ENCODE results near the gene SRP68. TPM values are rescaled to one million over a fixed set of nuclear protein-coding genes. Genes with fewer than 3 reads are reported as not detected.

The SRP68 gene
- total and polyA plus RNA-seq, 2 of the 8 experiments (the other 6 are each of a cell fraction or from before 2014, with no cell fraction given): 57.7 to 83.5 TPM

GRCh38 chr17:76083536-76084182 lies 11.3 kb upstream of the SRP68 start:
- no peak overlapping the region for H2BK20ac ChIP-seq (ENCODE audit: low read length)
- ChIA-PET POLR2A (ENCODE audit: partially characterized antibody) (no interaction called here), CTCF (ENCODE audit: partially characterized antibody) (interaction anchor here (0.6 to 1.1 kb wide), 4 partner anchors 8 to 69 kb away, joined by 3 to 6 read pairs (median 4); no protein-coding TSS in a partner anchor)
- 93% methylated on average over 15 of the region's 15 CpGs; no CpG with 5 or more reads in 1 of the 2 experiments for WGBS, 2 experiments (ENCODE audit: extremely low coverage in 1 of 2, insufficient coverage in 1 of 2, insufficient read length in 1 of 2, insufficient replicate concordance in 2 of 2, low coverage in 1 of 2, low lambda C conversion rate in 2 of 2, missing lambda C conversion rate in 1 of 2)
- H3K14ac ChIP-seq (ENCODE audit: insufficient read length): no peak overlapping the region
- H2BK5ac ChIP-seq (ENCODE audit: low read depth, low read length): no peak overlapping the region
- no peak overlapping the region for H2BK15ac ChIP-seq (ENCODE audit: low read length)
- no peak overlapping the region for H4K5ac ChIP-seq (ENCODE audit: insufficient read length, low read depth, low read length)
- peaks cover 6% of the 10 kb centered on the region; the same call in 1 of the 2 replicates for H3K23me2 ChIP-seq (ENCODE audit: low read depth, low read length)
- DNase-seq (ENCODE audit: low read depth in 1 of 2, low spot score in 2 of 2): no peak
- no peak overlapping the region for H3K27ac ChIP-seq (ENCODE audit: low read depth, low read length)
- H4K91ac ChIP-seq (replicated peaks; ENCODE audit: insufficient read length, low read length): no peak overlapping the region
- H3K18ac ChIP-seq (ENCODE audit: extremely low read depth, low read length): no peak overlapping the region
- no peak overlapping the region for H3K4me3 ChIP-seq (ENCODE audit: extremely low read depth in 1 of 4, insufficient read depth in 2 of 4, low read depth in 3 of 4, low read length in 4 of 4)
- no peak overlapping the region for H2AFZ ChIP-seq (ENCODE audit: low read length)
- H3K79me2 ChIP-seq (ENCODE audit: control insufficient read depth in 1 of 2, insufficient read depth in 2 of 2, low read length in 2 of 2): no peaks in the 10 kb centered on the region
- peaks cover 3 to 7% of the 10 kb centered on the region in 2 experiments for H4K20me1 ChIP-seq (replicated peaks in 1 of 2; ENCODE audit: control insufficient read depth in 1 of 2, insufficient read depth in 2 of 2, low read length in 2 of 2)
- H3K9ac ChIP-seq (replicated peaks in 1 of 4; ENCODE audit: extremely low read depth in 1 of 4, low read depth in 3 of 4, low read length in 3 of 4): no peak overlapping the region
- H3K4me2 ChIP-seq (ENCODE audit: insufficient read depth in 1 of 2, low read depth in 2 of 2, low read length in 2 of 2): no peak overlapping the region
- H3K36me3 ChIP-seq (ENCODE audit: control insufficient read depth in 2 of 4, insufficient read depth in 4 of 4, low read length in 3 of 4): peaks cover 14 to 41% (median 37%) of the 10 kb centered on the region in 4 experiments
- H3K23ac ChIP-seq (ENCODE audit: insufficient read length): no peak overlapping the region
- H4K8ac ChIP-seq (ENCODE audit: extremely low read depth, insufficient read depth, low read length): no peak overlapping the region
- peaks cover 0 to 26% (median 16%) of the 10 kb centered on the region in 4 experiments; a peak in 6 of 7 replicates for H3K4me1 ChIP-seq (replicated peaks in 1 of 4; ENCODE audit: control insufficient read depth in 3 of 4, insufficient read depth in 4 of 4, low read length in 3 of 4)
- no peak for FAIRE-seq
- no peak overlapping the region for H2BK12ac ChIP-seq (ENCODE audit: low read depth, low read length)
- no peak overlapping the region for H2BK120ac ChIP-seq (replicated peaks; ENCODE audit: low read depth, low read length)
- H3K79me1 ChIP-seq (ENCODE audit: low read depth, low read length): no peaks in the 10 kb centered on the region
- H3K9me3 ChIP-seq (ENCODE audit: insufficient read depth in 2 of 2, low read depth in 1 of 2, low read length in 1 of 2): no peaks in the 10 kb centered on the region
- no peak overlapping the region for H2AK5ac ChIP-seq (ENCODE audit: low read depth, low read length)
- H3K27me3 ChIP-seq (replicated peaks in 1 of 4; ENCODE audit: control insufficient read depth in 3 of 4, extremely low read depth in 1 of 4, insufficient read depth in 3 of 4, low read length in 3 of 4): peaks cover 4 to 15% (median 12%) of the 10 kb centered on the region in 4 experiments; a peak in 6 of 7 replicates
- H3K56ac ChIP-seq (replicated peaks; ENCODE audit: insufficient read length, low read depth, low read length): no peak overlapping the region
- no peak overlapping the region for H3K4ac ChIP-seq (replicated peaks; ENCODE audit: insufficient read length, low read depth, low read length)
- no peak for TF ChIP-seq EGR1 (IDR thresholded peaks at IDR 0.05; ENCODE audit: borderline replicate concordance, low read depth, low read length)
- no peak for TF ChIP-seq FOSL1 (IDR thresholded peaks at IDR 0.05; ENCODE audit: insufficient read depth, low read depth, low read length)
- TF ChIP-seq TAF1 (IDR thresholded peaks at IDR 0.05; ENCODE audit: low read depth, low read length): no peak
- no peak for TF ChIP-seq RNF2 (IDR thresholded peaks at IDR 0.05; ENCODE audit: borderline replicate concordance, low read depth, low read length, missing control alignments, poor library complexity, severe bottlenecking)
- no peak for TF ChIP-seq KDM4A (IDR thresholded peaks at IDR 0.05; ENCODE audit: low read depth, low read length, severe bottlenecking)
- TF ChIP-seq TCF12 (IDR thresholded peaks at IDR 0.05; ENCODE audit: low read depth, low read length): no peak
- no peak for TF ChIP-seq JUN (IDR thresholded peaks at IDR 0.05; ENCODE audit: low read depth, low read length)
- TF ChIP-seq POU5F1 (IDR thresholded peaks at IDR 0.05; ENCODE audit: low read depth, low read length): no peak
- no peak for TF ChIP-seq RXRA (IDR thresholded peaks at IDR 0.05; ENCODE audit: insufficient read depth, low read depth, low read length)
- no peak for TF ChIP-seq YY1 (IDR thresholded peaks at IDR 0.05; ENCODE audit: low read depth, low read length)
- TF ChIP-seq PHF8 (conservative IDR thresholded peaks at IDR 0.05; ENCODE audit: low read depth, low read length): no peak
- no peak for TF ChIP-seq ASH2L (IDR thresholded peaks at IDR 0.05; ENCODE audit: low read length)
- TF ChIP-seq POLR2AphosphoS5 (IDR thresholded peaks at IDR 0.05; ENCODE audit: low read depth, low read length): no peak
- no peak for TF ChIP-seq BACH1 (IDR thresholded peaks at IDR 0.05; ENCODE audit: low read length)

All from H1 (cell line).